ACC112 (cell line): ENCODE measurements around the gene KCP.

Experiments
- H2AFZ ChIP-seq: fragments of 200-600 bp; sonication (generic); one replicate; pipeline ENCODE4 v1.6.0; 2017; ENCODE audit warnings: antibody characterized with exemption, low read length; ENCODE audit not compliant: unreplicated experiment
- H3K27ac ChIP-seq: fragments of 200-600 bp; sonication (generic); 2 replicates; pipeline ENCODE4 v1.5.1; 2014; ENCODE audit warnings: low read depth, mild to moderate bottlenecking, antibody characterized with exemption, low read length, moderate library complexity
- H3K27me3 ChIP-seq: fragments of 200-600 bp; sonication (generic); 2 replicates; pipeline ENCODE4 v1.6.1; 2014; ENCODE audit warnings: mild to moderate bottlenecking, antibody characterized with exemption, low read length, moderate library complexity, mixed read lengths; ENCODE audit not compliant: insufficient read depth
- H3K36me3 ChIP-seq: fragments of 200-600 bp; sonication (generic); 2 replicates; pipeline ENCODE4 v1.6.1; 2016; ENCODE audit warnings: mild to moderate bottlenecking, antibody characterized with exemption, low read length, moderate library complexity, mixed read lengths; ENCODE audit not compliant: insufficient read depth
- H3K4me1 ChIP-seq: fragments of 200-600 bp; sonication (generic); one replicate; pipeline ENCODE4 v1.6.1; 2016; ENCODE audit warnings: low read length, mixed read lengths; ENCODE audit not compliant: insufficient read depth, unreplicated experiment, control insufficient read depth
- H3K4me3 ChIP-seq: fragments of 200-600 bp; sonication (generic); 2 replicates; pipeline ENCODE4 v1.5.1; 2014; ENCODE audit warnings: mild to moderate bottlenecking, low read depth, low read length
- H3K79me2 ChIP-seq: fragments of 200-600 bp; sonication (generic); one replicate; pipeline ENCODE4 v1.6.0; 2016; ENCODE audit warnings: low read length; ENCODE audit not compliant: control insufficient read depth, unreplicated experiment, insufficient read depth

Gene KCP

GRCh38 chr7:128859232-128860157 is 51.0 kb downstream of the KCP start:
- no peak overlapping the region for H3K4me3 ChIP-seq
- H3K27me3 ChIP-seq: no peaks in the 10 kb centered on the region
- H3K27ac ChIP-seq: no peak overlapping the region
- no peaks in the 10 kb centered on the region for H3K36me3 ChIP-seq
- peaks cover 11% of the 10 kb centered on the region for H3K79me2 ChIP-seq
- peaks cover 6% of the 10 kb centered on the region for H3K4me1 ChIP-seq
- H2AFZ ChIP-seq: no peak overlapping the region

- H2AFZ ChIP-seq: no peak overlapping the region
- H3K27me3 ChIP-seq: no peaks in the 10 kb centered on the region
- H3K36me3 ChIP-seq: no peaks in the 10 kb centered on the region
- H3K4me1 ChIP-seq: peaks cover 6% of the 10 kb centered on the region
- no peak overlapping the region for H3K27ac ChIP-seq
- peaks cover 8% of the 10 kb centered on the region for H3K79me2 ChIP-seq
- no peak overlapping the region for H3K4me3 ChIP-seq
Observed at GRCh38 chr7:128858380-128859231, 51.9 kb downstream of the KCP start.

GRCh38 chr7:128856001-128856718 is 54.3 kb downstream of the KCP start:
- no peaks in the 10 kb centered on the region for H3K27me3 ChIP-seq
- no peak overlapping the region for H3K4me3 ChIP-seq
- H3K27ac ChIP-seq: no peak overlapping the region
- no peaks in the 10 kb centered on the region for H3K79me2 ChIP-seq
- H3K4me1 ChIP-seq: peaks cover 6% of the 10 kb centered on the region
- no peak overlapping the region for H2AFZ ChIP-seq
- peaks cover 5% of the 10 kb centered on the region; the same call in 1 of the 2 replicates for H3K36me3 ChIP-seq

GRCh38 chr7:128855559-128855958 is 55.0 kb downstream of the KCP start:
- Histone ChIP-seq H3K4me3 (no peak overlapping the region), H2AFZ (no peak overlapping the region), H3K4me1 (peaks cover 6% of the 10 kb centered on the region), H3K36me3 (peaks cover 6% of the 10 kb centered on the region; the same call in 1 of the 2 replicates), H3K27ac (no peak overlapping the region), H3K27me3 (no peaks in the 10 kb centered on the region), H3K79me2 (no peaks in the 10 kb centered on the region)

GRCh38 chr7:128854396-128854795 is 56.1 kb downstream of the KCP start:
- Histone ChIP-seq H2AFZ (no peak overlapping the region), H3K4me1 (peaks cover 6% of the 10 kb centered on the region), H3K4me3 (no peak overlapping the region), H3K36me3 (peaks cover 6% of the 10 kb centered on the region; the same call in 1 of the 2 replicates), H3K27ac (no peak overlapping the region), H3K79me2 (no peaks in the 10 kb centered on the region), H3K27me3 (no peaks in the 10 kb centered on the region)

- H3K27ac ChIP-seq: no peak overlapping the region
- no peaks in the 10 kb centered on the region for H3K27me3 ChIP-seq
- peaks cover 3% of the 10 kb centered on the region for H3K4me1 ChIP-seq
- no peak overlapping the region for H3K4me3 ChIP-seq
- peaks cover 6% of the 10 kb centered on the region; the same call in 1 of the 2 replicates for H3K36me3 ChIP-seq
- no peaks in the 10 kb centered on the region for H3K79me2 ChIP-seq
- H2AFZ ChIP-seq: no peak overlapping the region
Observed at GRCh38 chr7:128853799-128854198, 56.7 kb downstream of the KCP start.

- H3K4me1 ChIP-seq: no peaks in the 10 kb centered on the region
- H3K79me2 ChIP-seq: no peaks in the 10 kb centered on the region
- no peak overlapping the region for H3K27ac ChIP-seq
- no peaks in the 10 kb centered on the region for H3K27me3 ChIP-seq
- H3K36me3 ChIP-seq: peaks cover 6% of the 10 kb centered on the region; the same call in 1 of the 2 replicates
- no peak overlapping the region for H3K4me3 ChIP-seq
- no peak overlapping the region for H2AFZ ChIP-seq
Observed at GRCh38 chr7:128852537-128853254, 57.8 kb downstream of the KCP start.

GRCh38 chr7:128849804-128850490 is 60.6 kb downstream of the KCP start:
- Histone ChIP-seq H3K27ac (no peak overlapping the region), H3K27me3 (no peaks in the 10 kb centered on the region), H2AFZ (no peak overlapping the region), H3K79me2 (no peaks in the 10 kb centered on the region), H3K4me3 (no peak overlapping the region), H3K4me1 (no peaks in the 10 kb centered on the region), H3K36me3 (peaks cover 9% of the 10 kb centered on the region; the same call in 1 of the 2 replicates)

- no peak overlapping the region for H3K27ac ChIP-seq
- H3K27me3 ChIP-seq: no peaks in the 10 kb centered on the region
- H3K36me3 ChIP-seq: peaks cover 11% of the 10 kb centered on the region; the same call in 1 of the 2 replicates
- no peaks in the 10 kb centered on the region for H3K79me2 ChIP-seq
- no peak overlapping the region for H2AFZ ChIP-seq
- H3K4me1 ChIP-seq: no peaks in the 10 kb centered on the region
- no peak overlapping the region for H3K4me3 ChIP-seq
Observed at GRCh38 chr7:128849156-128849515, 61.4 kb downstream of the KCP start.
